G401.6 (cell line): ENCODE data around the gene ZNF10.

Experiments used
- FAIRE-seq: peaks from 2 replicates; lab custom pipeline; 2012; peaks lifted over from hg19 to GRCh38; lab: Jason Lieb, UNC

The ZNF10 gene

GRCh38 chr12:133130038-133130807, at the start of gene ZNF10, which contains the start of gene ZNF891:
ZNF10 (plus strand) TSS chr12:133130627; CDS start chr12:133144493, 13,866 bp downstream.
ZNF891 (minus strand) TSS chr12:133130274; CDS start chr12:133121918, 8,356 bp downstream.
- FAIRE-seq = peak; percentile 31

- no peak for FAIRE-seq
These were observed 49.2 kb upstream of the ZNF10 start for GRCh38 chr12:133081159-133081780.

- FAIRE-seq = no peak
These were observed 47.1 kb upstream of the ZNF10 start for GRCh38 chr12:133083345-133083744.

GRCh38 chr12:133105620-133106019, 24.8 kb upstream of the ZNF10 start:
- no peak for FAIRE-seq

GRCh38 chr12:133106253-133106652, 24.2 kb upstream of the ZNF10 start:
- FAIRE-seq = no peak

- FAIRE-seq = no peak
These were observed 23.3 kb upstream of the ZNF10 start for GRCh38 chr12:133107121-133107520.

- FAIRE-seq = no peak
These were observed 22.3 kb upstream of the ZNF10 start for GRCh38 chr12:133108150-133108549.

- FAIRE-seq = no peak
These were observed 9.8 kb upstream of the ZNF10 start for GRCh38 chr12:133120385-133121191.

- no peak for FAIRE-seq
These were observed 5.8 kb upstream of the ZNF10 start for GRCh38 chr12:133124674-133125073.

- no peak for FAIRE-seq
These were observed 924 bp upstream of the ZNF10 start for GRCh38 chr12:133129368-133130037.

- no peak for FAIRE-seq
These were observed 341 bp downstream of the ZNF10 start for GRCh38 chr12:133130808-133131128.

- FAIRE-seq = no peak
These were observed 5.3 kb downstream of the ZNF10 start for GRCh38 chr12:133135747-133136146.

- no peak for FAIRE-seq
These were observed 15.6 kb downstream of the ZNF10 start for GRCh38 chr12:133145981-133146380.

GRCh38 chr12:133156125-133156690, 25.8 kb downstream of the ZNF10 start:
- FAIRE-seq = no peak

GRCh38 chr12:133165776-133166175, 35.3 kb downstream of the ZNF10 start:
- FAIRE-seq = no peak

GRCh38 chr12:133172491-133172890, 42.1 kb downstream of the ZNF10 start:
- FAIRE-seq = no peak

- no peak for FAIRE-seq
These were observed 44.5 kb downstream of the ZNF10 start for GRCh38 chr12:133174901-133175300.

- no peak for FAIRE-seq
These were observed 50.2 kb downstream of the ZNF10 start for GRCh38 chr12:133180669-133181068.

GRCh38 chr12:133181238-133181959, 51.0 kb downstream of the ZNF10 start, which contains the start of gene ZNF268:
ZNF268 (plus strand) TSS chr12:133181495; CDS start chr12:133181998, 503 bp downstream.
- FAIRE-seq = peak; percentile 92

GRCh38 chr12:133190176-133190575, 59.7 kb downstream of the ZNF10 start:
- no peak for FAIRE-seq

GRCh38 chr12:133192847-133193246, 62.4 kb downstream of the ZNF10 start:
- no peak for FAIRE-seq
